ENCODE measurements around the gene MAPKBP1. TPM values are rescaled to one million over a fixed set of nuclear protein-coding genes. Genes with fewer than 3 reads are reported as not detected.

MAPKBP1 gene
- total RNA-seq, 1 donor from 2014 or later, result 6.6 TPM

DNA sequence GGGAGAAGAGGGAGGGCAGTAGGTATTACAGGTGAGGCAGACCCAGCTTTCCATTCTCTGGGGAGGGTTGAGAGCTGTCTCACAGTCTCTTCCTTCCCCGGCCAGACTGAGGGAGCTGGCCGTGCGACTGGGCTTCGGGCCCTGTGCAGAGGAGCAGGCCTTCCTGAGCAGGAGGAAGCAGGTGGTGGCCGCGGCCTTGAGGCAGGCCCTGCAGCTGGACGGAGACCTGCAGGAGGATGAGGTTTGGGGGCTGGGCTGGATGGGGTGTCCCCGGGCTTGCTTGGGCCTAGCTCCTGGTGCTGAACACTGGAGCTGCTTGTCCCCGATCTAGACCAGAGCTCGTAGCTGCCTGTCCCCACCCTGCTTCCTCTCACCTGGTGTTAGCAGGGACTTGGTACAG, 69.3 kb downstream of the MAPKBP1 start:
- no peak for ATAC-seq
- DNase-seq (ENCODE audit: low spot score), result no peak

DNA sequence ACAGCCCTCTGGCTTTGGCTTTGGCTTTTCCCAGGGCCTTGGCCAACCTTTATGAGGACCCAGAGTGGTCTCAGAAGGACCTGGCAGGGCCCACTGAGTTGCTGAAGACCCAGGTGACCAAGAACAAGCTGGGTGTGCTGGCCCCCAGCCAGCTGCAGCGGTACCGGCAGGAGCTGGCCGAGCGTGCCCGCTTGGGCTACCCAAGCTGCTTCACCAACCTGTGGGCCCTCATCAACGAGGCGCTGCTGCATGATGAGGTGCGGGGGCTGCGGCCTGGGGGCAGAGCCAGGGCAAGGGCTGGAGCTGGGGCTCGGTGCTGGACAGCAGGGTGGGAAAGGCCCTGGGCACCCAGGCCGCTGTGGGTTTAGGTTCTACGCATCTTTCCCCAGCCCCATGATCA, 70.5 kb downstream of the MAPKBP1 start:
- ATAC-seq, result no peak
- DNase-seq (ENCODE audit: low spot score), result no peak

DNA sequence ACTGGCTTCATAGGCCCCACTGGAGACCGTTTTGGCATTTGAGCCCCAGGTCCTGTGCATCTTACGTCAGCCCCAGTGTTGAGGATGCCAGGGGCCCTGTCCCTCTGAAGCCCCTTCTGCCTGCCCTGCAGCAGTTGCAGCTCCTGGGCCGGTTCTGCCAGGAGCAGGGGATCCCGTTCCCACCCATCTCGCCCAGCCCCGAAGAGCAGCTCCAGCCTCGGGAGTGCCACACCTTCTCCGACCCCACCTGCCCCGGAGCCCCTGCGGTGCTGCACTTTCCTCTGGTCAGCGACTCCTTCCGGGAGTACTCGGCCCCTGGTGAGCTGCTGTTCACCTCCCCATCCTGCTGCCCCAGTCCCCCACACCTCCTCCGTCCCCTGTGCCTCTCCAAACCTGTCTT, 72.9 kb downstream of the MAPKBP1 start:
- ATAC-seq (no peak), DNase-seq (ENCODE audit: low spot score) (no peak)

DNA sequence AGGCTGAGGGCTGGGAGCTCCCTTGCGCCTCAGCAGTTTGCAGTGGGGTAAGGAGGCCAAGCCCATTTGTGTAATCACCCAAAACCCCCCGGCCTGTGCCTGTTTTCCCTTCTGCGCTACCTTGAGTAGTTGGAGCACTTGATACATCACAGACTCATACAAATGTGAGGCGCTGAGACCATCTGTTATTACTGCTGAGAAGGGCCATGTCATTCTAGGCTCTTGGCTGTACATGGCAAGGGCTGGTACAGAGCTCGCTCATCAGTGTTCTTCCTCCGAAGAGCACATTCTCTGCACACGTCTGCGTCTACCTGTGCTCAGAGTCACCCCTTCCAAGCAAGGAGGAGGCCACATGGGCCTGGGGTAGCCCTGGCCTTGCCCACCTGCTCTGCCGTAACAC, 73.7 kb downstream of the MAPKBP1 start:
- ATAC-seq (no peak), DNase-seq (ENCODE audit: low spot score) (no peak)

DNA sequence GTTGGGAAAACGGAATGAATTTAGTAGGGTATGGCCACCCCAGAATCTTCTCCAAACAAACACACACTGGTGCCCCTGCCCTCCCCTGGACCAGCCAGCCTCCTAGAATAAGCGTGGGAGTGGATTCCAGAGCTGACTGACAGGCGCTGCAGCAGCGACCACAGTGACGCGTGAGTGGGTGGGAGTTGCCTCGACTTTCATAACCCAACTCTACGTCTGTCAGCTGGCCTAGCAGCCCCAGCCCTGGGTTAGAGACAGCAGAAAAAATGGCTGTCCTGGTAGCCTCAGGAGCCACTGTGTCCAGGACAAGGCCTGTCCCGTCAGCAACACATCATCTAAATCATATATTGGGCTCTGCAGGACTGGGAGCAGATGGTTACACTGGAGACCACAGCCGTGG, 74.3 kb downstream of the MAPKBP1 start:
- DNase-seq (ENCODE audit: low spot score), result no peak
- ATAC-seq, result no peak

DNA sequence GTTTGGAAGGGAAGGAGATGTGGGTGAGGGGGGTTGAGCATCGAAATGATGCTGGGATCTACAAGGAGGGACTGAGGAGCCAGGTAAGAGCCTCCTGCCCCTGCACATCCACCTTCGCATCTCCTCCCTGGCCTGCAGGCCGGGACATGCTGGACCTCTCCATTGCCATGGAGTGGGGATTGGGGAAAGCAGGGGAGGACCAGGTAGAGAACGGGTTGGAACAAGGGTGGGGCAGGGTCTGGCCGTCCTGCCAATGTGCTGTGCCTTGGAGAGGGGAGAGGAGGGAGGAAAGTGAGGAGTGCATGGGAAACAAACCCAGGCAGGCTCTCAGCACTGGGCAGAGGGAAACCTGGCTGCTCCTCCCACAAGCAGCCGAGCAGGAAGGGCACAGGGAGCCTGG, 74.9 kb downstream of the MAPKBP1 start:
- ATAC-seq (no peak), DNase-seq (ENCODE audit: low spot score) (no peak)

DNA sequence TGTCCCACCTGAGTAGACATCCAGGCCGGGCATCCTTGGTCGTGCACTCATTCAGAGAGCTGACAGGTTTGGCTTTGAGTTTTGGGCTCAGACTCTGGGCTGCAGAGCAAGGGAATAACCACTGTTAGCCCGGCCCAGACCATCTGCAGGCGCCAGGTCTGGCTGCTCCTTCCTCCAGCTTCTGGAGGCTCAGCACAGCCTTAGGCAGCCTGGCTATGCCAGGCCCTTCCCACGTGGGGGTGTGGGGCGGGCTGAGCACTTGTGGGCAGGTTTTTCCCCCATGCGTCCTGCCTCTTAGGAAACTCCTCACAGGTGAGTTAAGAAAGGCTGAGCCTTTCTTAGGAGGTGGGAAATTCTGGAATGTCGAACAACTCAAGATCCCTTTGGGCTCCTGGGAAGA, 75.6 kb downstream of the MAPKBP1 start:
- ATAC-seq, result no peak
- no peak for DNase-seq (ENCODE audit: low spot score)

DNA sequence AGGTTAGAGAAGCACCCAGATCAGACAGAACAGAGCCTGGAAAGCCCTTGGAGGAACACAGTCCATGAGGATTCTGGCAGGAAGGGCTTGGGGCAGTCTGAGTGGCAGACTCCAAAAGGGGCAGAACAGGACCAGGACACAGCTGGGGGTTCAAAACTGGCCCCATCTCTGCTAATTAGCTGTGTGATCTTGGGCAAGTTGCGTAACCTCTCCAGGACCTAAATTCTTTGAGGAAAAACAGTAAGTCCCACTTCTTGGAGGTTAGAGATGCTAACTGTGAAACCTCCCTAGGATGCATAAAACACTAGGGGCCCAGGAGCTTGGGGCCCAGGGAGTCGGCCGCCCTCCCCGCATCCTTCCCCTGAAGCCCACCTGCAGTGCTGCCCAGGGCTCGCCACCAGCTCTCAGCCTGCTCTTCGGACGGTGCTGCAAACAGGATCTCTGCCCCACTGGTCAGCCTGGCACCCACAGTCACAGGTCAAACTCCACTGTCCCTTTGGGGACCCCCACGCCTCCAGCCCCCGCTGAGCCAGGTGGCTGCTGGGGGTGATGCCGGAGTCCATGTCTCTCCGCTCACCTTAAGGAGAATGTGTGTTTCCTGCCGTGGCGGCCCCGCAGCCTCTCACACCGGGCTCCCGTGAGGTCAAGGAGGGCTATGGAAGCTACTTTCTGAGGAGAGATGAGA, 76.3 kb downstream of the MAPKBP1 start:
- DNase-seq (ENCODE audit: low spot score) (no peak), ATAC-seq (no peak)

DNA sequence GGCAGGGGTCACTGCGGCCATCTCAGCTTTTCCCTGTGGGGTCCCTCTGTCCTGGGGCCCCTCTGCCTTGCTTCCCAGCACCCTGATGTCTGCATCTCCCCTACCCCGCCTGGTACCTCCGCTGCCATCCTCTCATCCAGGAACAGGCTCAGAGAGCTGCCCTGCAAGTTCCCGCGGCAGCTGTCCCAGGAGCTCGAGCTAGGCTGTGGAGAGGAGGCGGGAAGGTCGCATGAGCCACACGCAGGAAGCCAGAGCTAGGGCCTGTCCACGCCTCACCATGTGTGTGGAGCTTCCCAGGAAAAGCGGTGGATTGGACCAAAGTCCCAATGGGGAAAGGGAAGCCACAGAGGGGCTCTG, 76.9 kb downstream of the MAPKBP1 start:
- DNase-seq (ENCODE audit: low spot score) (no peak), ATAC-seq (peak; percentile 6)

DNA sequence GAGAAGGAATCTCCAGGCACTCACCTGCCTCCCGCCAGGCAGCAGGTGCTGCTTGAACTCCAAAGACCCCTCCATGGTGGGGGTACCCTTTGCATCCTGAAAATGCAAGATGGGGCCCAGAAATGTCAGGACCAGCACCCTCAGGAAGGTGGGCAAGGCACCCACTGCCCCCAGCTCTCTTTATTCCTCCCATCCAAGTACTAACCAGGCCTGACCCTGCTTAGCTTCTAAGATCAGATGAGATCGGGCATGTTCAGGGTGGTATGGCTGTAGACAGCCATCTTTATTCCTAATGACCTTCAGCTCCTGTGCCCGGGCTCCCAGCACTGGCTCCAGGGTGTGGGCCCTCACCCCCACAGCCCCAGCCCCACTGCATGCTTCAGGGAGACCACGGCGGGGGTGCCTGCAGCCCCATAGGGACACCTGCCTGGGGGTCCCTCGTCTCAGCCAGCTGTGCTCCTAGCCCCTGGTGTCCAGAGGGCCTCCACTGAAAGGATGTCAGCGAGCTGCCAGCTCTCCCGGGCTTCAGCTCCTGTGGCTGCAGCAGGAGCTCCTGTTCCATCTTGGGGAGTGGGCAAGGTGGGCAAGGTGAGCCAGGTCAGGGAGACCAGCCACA, 77.6 kb downstream of the MAPKBP1 start:
- ATAC-seq, result no peak
- no peak for DNase-seq (ENCODE audit: low spot score)

DNA sequence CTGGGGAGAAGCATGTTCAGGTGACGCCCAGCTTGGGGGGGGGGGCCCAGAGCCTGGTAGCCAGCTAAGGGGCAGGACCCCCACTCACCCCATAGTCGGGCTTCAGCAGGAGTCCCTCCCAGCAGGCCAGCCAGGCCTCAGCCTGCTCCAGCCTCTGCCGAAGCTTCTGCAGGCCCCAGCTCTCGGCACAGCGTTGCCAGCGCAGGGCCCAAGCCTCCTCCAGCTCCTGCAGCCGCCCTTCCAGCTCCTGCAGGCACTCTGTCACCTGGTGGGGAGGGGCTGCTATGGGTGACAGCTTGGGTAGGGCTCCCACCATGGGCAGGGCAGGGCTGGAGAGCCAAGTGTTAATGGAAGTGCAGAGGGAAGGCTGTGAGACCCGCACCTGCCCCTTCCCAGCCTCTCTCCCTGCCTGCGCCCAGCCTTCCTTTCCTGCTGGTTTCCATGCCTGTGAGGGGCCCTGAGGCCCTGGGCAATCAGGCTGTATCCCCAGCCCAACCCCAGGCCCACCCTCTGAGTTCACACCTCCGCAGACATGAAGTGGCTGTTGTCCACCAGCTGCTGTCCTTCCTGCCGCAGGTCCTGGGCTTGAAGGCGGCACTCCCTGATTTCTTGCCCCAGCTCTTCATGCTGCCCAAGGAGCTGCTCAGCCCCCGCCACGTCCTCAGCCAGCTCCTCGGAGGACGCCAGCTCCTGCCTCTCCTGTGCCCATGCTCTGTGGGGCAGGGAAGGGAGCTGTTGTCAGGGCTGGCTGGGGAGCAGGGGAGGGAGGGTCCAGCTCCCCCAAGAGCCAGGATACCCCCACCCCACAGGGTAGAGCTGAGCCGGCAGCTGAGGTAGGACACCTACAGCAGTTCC, 78.7 kb downstream of the MAPKBP1 start:
- DNase-seq (ENCODE audit: low spot score), result no peak
- no peak for ATAC-seq

DNA sequence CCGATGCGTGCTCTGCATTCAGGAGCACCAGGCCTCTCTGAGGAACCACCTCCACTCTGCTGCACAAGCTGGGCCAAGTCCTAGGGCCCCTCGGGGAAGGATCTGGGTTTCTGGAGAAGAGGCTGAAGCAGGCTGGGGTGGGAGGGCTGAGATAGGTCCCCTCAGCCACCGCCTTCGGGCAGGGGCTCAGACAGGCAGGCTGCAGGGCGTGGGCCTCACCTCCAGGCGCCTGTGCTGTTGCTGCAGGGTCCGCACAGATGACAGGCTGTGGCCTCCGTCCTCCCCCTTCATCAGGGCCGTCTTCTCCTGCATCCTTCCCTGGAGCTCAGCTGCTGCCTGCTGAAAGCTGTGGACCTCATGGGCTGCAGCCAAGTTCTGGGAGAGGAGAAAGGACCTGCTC, 79.5 kb downstream of the MAPKBP1 start:
- DNase-seq (ENCODE audit: low spot score), result no peak

DNA sequence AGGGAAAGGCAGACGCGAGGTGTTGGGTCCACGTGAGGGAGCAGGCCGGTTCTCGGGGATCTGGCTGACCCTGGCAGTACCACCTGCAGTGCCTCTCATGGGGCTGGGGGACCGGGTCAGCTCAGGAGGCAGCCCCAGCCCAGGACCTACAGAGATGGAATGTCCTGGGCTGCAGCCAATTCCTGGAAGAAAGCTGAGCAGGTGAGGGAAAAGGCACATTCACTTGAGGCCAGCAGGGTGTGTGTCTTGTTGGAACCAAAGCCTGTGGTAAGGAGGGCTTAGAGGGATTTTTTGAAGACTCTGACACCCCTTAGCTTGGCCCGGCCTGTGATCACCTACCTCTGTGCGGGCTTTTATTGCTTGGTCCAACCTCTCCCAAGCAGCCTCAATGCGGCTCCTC, 80.2 kb downstream of the MAPKBP1 start:
- DNase-seq (ENCODE audit: low spot score) (no peak), ATAC-seq (no peak)

More for the DNA sequence above, 79.5 kb downstream of the MAPKBP1 start:
- no peak for ATAC-seq

DNA sequence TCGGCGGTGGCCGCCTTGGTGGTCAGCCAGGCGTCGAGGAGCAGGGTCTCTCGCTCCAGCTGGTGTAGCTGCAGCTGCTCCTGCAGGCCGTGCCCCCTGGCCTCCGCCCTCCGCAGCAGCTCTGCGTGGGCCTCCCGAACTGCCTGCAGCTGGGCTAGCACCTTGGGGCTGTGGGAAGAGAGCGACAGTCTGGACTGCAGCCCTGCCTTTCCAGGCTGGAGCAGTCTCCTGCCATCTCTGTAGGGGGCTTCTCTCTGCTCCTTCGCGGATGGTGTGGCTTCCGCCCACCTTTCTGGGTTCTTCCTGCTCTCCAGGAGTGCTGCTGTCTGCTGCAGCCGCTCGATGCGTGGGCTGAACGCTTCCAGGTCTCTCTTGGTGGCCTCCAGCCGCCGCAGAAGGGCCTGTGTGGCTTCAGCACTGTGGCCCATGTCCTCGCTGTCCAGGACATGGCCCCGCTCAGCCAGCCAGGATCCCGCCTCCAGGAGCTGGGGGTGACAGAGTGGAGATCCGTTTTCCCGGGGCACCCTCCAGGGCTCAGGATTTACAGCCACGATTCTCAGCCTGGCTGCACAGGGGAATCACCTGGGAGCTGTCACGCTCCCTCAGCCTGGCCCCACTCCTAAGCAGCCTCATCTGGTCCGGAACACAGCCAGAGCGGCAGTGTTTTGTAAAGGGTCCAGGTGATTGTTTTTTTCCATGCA, 81.1 kb downstream of the MAPKBP1 start:
- DNase-seq (ENCODE audit: low spot score), result no peak
- ATAC-seq, result no peak

DNA sequence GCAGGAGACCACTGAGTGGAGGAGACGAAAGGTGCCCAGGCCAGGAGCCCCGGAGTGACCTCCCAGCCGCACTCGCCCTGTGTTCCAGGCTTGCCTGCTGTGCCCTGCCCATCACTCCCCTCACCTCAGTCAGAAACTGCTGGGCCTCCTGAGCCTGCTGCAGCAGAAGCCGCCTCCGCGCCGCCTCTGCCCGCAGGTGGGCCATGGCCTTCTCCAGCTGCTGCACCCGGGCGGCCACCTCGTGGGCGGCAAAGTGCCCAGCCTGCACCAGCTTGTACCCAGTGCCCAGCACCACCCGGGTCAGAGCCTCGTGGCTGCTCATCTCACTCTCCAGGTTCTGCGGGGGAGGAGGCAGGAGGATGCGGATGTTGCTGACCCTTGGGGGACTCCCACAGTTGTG, 82.0 kb downstream of the MAPKBP1 start:
- ATAC-seq (no peak), DNase-seq (ENCODE audit: low spot score) (no peak)

DNA sequence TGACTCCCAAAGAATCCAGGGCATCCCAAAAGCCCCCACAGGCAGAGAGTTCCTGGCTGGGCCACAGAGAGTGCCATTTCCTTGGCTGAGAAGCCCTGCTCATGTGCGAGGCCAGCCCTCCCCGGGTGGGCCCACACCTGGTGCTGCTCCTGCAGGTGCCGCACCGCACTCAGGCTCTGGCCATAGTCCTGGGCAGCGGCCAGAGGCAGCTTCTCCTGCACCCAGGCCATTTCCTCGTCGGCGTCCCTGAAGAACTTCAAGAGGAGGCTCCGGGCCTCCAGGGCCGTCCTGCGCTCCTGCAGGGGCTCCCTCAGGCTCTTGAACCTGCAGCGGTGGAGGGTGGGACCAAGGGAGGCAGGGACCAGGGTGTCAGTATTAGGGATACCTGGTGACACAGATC, 82.4 kb downstream of the MAPKBP1 start:
- no peak for DNase-seq (ENCODE audit: low spot score)
- no peak for ATAC-seq

DNA sequence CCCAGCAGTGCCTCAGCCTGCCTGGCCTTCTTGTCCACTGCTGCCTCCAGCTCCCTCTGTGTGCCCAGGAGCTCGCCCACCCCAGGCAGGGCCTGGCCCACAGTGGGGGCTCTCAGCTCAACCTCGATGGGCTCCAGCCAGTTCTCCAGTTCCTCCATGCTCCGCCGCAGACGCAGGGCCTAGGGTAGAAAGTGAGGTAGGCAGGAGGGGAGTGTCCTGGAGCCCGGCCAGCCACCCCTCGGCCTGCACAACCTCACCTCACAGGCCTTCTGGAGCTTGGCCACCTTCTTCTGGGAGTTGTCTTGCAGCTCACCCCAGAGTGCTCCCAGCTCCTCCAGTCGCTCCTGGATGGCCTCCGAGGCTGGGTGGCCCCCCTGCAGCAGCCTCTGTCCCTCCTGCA, 83.0 kb downstream of the MAPKBP1 start:
- no peak for ATAC-seq
- no peak for DNase-seq (ENCODE audit: low spot score)

DNA sequence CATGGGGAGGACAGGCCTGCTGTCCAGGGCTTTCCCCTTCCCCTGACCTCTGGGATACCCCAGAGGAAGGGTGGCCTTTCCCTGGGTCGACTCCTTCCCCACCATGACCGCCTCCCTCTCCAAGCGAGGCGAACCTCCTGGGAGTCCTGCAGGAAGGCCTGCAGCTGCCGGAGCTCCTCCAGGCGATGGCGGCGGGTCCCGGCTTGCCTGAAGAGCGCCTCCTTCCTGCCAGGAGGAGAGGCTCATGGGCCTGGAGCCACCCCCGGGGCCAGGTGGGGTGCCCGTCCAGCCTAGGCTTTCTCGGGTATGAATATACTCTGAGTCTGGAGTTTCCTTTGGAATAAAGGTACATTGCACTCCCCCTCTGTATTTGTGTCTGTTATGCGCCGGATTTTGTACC, 84.5 kb downstream of the MAPKBP1 start:
- ATAC-seq, result no peak
- DNase-seq (ENCODE audit: low spot score), result no peak

DNA sequence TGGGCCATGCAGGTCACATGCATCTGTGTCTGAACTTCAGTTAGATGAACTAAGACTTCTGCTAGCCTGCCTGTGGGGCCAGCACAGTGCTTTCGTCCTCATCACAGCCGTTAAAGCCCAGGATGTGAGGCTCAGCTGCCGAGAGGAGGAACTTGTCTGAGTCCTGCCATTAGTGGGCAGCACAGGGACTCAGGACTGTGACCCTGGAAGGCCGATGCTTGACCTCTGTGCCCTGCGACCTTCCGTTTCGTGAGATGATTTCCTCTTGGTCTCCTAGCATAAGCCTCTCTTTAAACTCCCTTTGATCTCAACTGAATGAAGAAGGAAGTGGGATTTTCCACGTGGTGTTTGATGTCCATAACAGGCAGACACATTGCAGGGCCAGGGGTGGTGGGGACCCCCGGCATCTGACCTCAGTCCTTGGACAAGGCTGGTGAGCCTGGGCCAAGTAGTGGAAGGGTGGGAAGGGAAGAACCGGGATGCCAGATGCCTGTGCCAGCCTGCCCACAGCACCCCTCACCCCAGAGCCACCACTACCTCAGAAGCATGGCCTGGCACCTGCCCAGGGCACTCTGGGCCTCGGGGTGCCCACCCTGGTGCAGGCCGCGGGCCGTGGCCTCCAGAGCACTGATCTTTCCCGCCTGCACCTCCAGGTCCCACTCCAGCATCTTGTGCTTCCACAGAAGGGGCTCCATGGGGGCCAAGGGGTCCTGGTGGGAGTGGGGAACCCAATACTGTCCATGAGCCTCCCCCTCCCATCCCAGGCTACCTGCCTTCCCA, 86.0 kb downstream of the MAPKBP1 start:
- ATAC-seq (peak; percentile 69), DNase-seq (ENCODE audit: low spot score) (no peak)

DNA sequence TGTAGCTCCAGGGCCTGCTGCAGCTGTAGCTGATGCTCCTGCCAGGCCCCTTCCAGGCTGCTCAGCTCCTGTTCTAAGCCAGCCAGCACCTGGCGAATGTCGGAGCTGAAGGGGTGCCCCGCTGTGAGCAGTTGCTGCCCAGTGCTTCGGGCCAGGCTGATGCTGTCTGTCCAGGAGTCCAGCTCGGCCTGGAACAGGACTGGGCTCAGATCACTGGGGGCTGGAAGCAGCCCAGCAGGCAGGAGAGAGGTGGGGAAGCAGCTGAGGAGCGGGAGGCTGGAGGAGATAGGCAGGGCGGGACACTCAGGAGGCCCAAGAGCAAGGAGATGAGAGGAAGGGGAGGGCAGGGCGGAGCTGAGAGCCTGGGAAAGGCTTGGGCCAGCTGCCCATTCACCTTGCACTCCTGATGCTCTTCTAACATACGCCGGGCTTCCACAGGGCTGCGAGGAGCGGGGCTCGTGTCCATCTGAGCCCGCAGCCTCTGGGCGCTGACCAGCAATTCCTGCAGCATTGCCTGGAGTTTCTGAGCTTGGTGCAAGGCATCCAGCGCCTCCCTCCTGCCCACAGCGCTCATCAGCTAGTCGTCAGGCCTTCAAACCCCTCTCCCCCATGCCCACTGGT, 87.6 kb downstream of the MAPKBP1 start:
- DNase-seq (ENCODE audit: low spot score) (no peak), ATAC-seq (no peak)

Data from left lobe of liver (tissue), 2 donors.